Measurements from ENCODE around the gene MRTFA. TPM values are rescaled to one million over a fixed set of nuclear protein-coding genes. Genes with fewer than 3 reads are reported as not detected.

Gene MRTFA
- total RNA-seq (2022; extraction: Qiagen RNA extraction; ENCODE audit: low read depth): 32.1 to 61.6 TPM (median 49.9 TPM) in 5 replicates

DNA sequence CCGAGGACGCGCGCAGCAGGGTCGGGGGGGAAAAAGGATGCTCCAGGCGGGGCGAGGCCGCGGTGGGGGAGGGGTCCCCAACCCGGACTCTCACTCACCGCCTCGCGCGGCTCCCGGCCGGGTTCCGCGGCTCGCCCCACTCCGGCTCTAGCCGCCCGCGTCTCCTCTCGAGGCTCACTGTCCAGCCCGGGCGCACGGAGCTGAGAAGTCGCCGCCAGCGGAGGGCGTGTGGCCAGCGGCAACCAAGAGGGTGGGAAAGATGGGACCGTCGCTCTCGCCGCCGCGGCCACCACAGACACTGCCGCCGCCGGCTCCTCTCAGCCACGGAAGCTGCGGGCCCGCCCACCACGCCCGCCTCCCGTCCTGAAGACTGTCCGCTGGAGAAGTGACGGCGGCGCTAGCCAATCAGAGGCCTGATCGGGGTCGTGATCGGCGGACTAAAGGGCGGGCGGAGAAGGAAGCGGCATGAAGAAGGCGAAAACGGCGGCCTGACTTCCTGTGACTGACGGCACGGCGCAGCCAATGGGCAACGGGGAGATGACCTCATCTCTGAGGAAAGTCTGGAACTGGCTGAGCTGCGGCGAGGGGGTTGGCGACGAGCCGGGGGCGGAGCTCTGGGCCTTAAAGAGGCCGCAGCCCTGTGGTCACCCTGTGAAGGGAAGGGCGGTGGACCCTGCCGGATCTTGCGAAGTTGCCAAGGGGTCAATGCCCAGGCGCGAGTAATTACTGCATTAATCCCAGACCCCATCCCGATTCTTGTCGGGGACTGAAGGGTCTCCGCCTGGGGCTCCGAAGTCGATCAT, at the start of gene MRTFA:
Gene MRTFA, minus strand, starts transcription at position 340 of the 803 bp plus-strand sequence.

GRCh38 chr22:40679249-40679963, 42.9 kb upstream of the MRTFA start, which contains the start of gene MCHR1:
TSS of gene MCHR1 (plus strand) at chr22:40679484. CDS start at chr22:40679653, 169 bp downstream.

Other genes starting within 250 kb of the MRTFA start
- gene MCHR1, start 42.8 kb upstream of the MRTFA start, total RNA-seq (2022; extraction: Qiagen RNA extraction; ENCODE audit: low read depth): not detected in 5 replicates
- gene SLC25A17, start 182.6 kb upstream of the MRTFA start, total RNA-seq (2022; extraction: Qiagen RNA extraction; ENCODE audit: low read depth): 19.2 to 25.1 TPM (median 20.8 TPM) in 5 replicates
- 152 to 216 TPM (median 168 TPM) in 5 replicates for gene ST13, start 219.9 kb upstream of the MRTFA start, total RNA-seq (2022; extraction: Qiagen RNA extraction; ENCODE audit: low read depth)
- gene XPNPEP3, start 220.4 kb upstream of the MRTFA start, total RNA-seq (2022; extraction: Qiagen RNA extraction; ENCODE audit: low read depth): 5.7 to 9.9 TPM (median 9.4 TPM) in 5 replicates
- not detected in 5 replicates for gene DNAJB7, start 225.4 kb upstream of the MRTFA start, total RNA-seq (2022; extraction: Qiagen RNA extraction; ENCODE audit: low read depth)

All from A549 treated with ZK216348 at 1 μM for 4 hours (cell line).